A549 (cell line): Measurements from ENCODE around the gene UBE2E1. TPM values are rescaled to one million over a fixed set of nuclear protein-coding genes. Genes with fewer than 3 reads are reported as not detected.

Experiments used
- ATAC-seq, 2 experiments: fragments of 200-7000 bp in 1 of 2; fragments of >200 bp in 1 of 2; cut with Nextera tagmentation in 1 of 2; cut with Tn5 transposase in 1 of 2; 3 replicates each; pipeline versions ENCODE4 v1.8.0 to v1.9.1; 2018 to 2020; ENCODE audit warnings: mild to moderate bottlenecking in 1 of 2, moderate library complexity in 1 of 2
- CTCF ChIA-PET: fragments of 300-600 bp; sonication (Branson Sonifier 250); formaldehyde crosslinking; extraction: SDS; loops from one replicate; lab custom pipeline; 2021; ENCODE audit warnings: antibody characterized with exemption, inconsistent platforms; lab: Yijun Ruan, JAX
- POLR2A ChIA-PET: fragments of 350-600 bp; formaldehyde crosslinking; extraction: SDS; loops from one replicate; lab custom pipeline; 2021; ENCODE audit warnings: antibody characterized with exemption, inconsistent platforms; lab: Yijun Ruan, JAX
- DNase-seq, 2 experiments: peaks; one replicate each; pipeline versions ENCODE4 v3.0.0 to v3.0.0-alpha.2; 2011 to 2016; ENCODE audit warnings: low read depth in 1 of 2, low spot score in 1 of 2
- FAIRE-seq: peaks from 2 replicates; lab custom pipeline; 2011; peaks lifted over from hg19 to GRCh38; lab: Jason Lieb, UNC
- H3K27ac ChIP-seq, 2 experiments: fragments of >200 bp; sonication (Bioruptor Twin); formaldehyde crosslinking; 3 replicates each; pipeline ENCODE4 v1.5.1; 2016 to 2017
- H3K4me1 ChIP-seq: fragments of >200 bp; sonication (Bioruptor Twin); formaldehyde crosslinking; 3 replicates; pipeline ENCODE4 v1.6.1; 2016
- H3K4me2 ChIP-seq: fragments of >200 bp; sonication (Bioruptor Twin); formaldehyde crosslinking; 3 replicates; pipeline ENCODE4 v1.6.1; 2016
- H3K4me3 ChIP-seq: fragments of >200 bp; sonication (Bioruptor Twin); formaldehyde crosslinking; 3 replicates; pipeline ENCODE4 v1.5.1; 2016
- H3K9me3 ChIP-seq: fragments of >200 bp; sonication (Bioruptor Twin); formaldehyde crosslinking; 3 replicates; pipeline ENCODE4 v1.6.1; 2016
- BHLHE40 ChIP-seq: IDR thresholded peaks from 2 replicates; pipeline ENCODE4 v1.6.1; 2012; ENCODE audit warnings: low read depth, low read length, inconsistent platforms
- CHD4 ChIP-seq: fragments of 200-600 bp; sonication (generic); IDR thresholded peaks from 2 replicates; pipeline ENCODE4 v1.6.1; 2016; ENCODE audit warnings: antibody characterized with exemption, mild to moderate bottlenecking, borderline replicate concordance
- E2F6 ChIP-seq: IDR thresholded peaks from 2 replicates; pipeline ENCODE4 v1.6.1; 2012; ENCODE audit warnings: low read depth, borderline replicate concordance
- ELK1 ChIP-seq: fragments of 150-350 bp; IDR thresholded peaks from 2 replicates; pipeline ENCODE4 v1.6.1; 2014; ENCODE audit warnings: low read depth, mild to moderate bottlenecking, low read length
- FOSL2 ChIP-seq, 2 experiments: fragments of 450-650 bp in 1 of 2; fragments of >200 bp in 1 of 2; sonication (Bioruptor Twin) in 1 of 2; formaldehyde crosslinking; IDR thresholded peaks; 2 replicates each; pipeline versions ENCODE4 v1.5.0 to v1.6.1; 2016 to 2020; ENCODE audit warnings: mild to moderate bottlenecking in 1 of 2, moderate library complexity in 1 of 2
- HES2 ChIP-seq: fragments of >200 bp; sonication (Bioruptor Twin); formaldehyde crosslinking; IDR thresholded peaks from 2 replicates; pipeline ENCODE4 v1.6.1; 2016
- HOXB13 ChIP-seq: fragments of 250-450 bp; sonication (Bioruptor Pico); IDR thresholded peaks from 2 replicates; pipeline ENCODE4 v1.5.0; 2020; ENCODE audit warnings: low read depth, mild to moderate bottlenecking, moderate library complexity
- HOXB5 ChIP-seq: fragments of 250-450 bp; sonication (Bioruptor Pico); IDR thresholded peaks from 2 replicates; pipeline ENCODE4 v1.5.0; 2020; ENCODE audit warnings: mild to moderate bottlenecking, moderate library complexity
- JUN ChIP-seq, 2 experiments: fragments of >200 bp; sonication (Bioruptor Twin); formaldehyde crosslinking; IDR thresholded peaks; 2 replicates in 1 of 2; 3 replicates in 1 of 2; pipeline ENCODE4 v1.6.1; 2016 to 2017
- MAFK ChIP-seq: fragments of 450-650 bp; IDR thresholded peaks from 2 replicates; pipeline ENCODE4 v1.6.1; 2014; ENCODE audit not compliant: partially characterized antibody
- MYC ChIP-seq: IDR thresholded peaks from 2 replicates; pipeline ENCODE4 v1.6.1; 2012; ENCODE audit warnings: mild to moderate bottlenecking, inconsistent platforms, low read length, improper control_type of control experiment, borderline replicate concordance
- NFE2L2 ChIP-seq: fragments of 150-350 bp; conservative IDR thresholded peaks from 2 replicates; pipeline ENCODE4 v1.6.1; 2014; ENCODE audit warnings: low read length
- NPAS2 ChIP-seq: fragments of 250-450 bp; sonication (Bioruptor Pico); IDR thresholded peaks from 2 replicates; pipeline ENCODE4 v1.8.0; 2022; ENCODE audit warnings: mild to moderate bottlenecking, moderate library complexity, borderline replicate concordance
- NR3C1 ChIP-seq: fragments of >200 bp; sonication (Bioruptor Twin); formaldehyde crosslinking; IDR thresholded peaks from 3 replicates; pipeline ENCODE4 v1.6.1; 2017
- RARB ChIP-seq: fragments of 250-450 bp; sonication (Bioruptor Pico); IDR thresholded peaks from 2 replicates; pipeline ENCODE4 v1.8.0; 2021; ENCODE audit warnings: mild to moderate bottlenecking, moderate library complexity
- RCOR1 ChIP-seq: fragments of 150-350 bp; IDR thresholded peaks from 2 replicates; pipeline ENCODE4 v1.6.1; 2014; ENCODE audit warnings: antibody characterized with exemption, low read length, low read depth
- SMC3 ChIP-seq: fragments of >200 bp; sonication (Bioruptor Twin); formaldehyde crosslinking; IDR thresholded peaks from 3 replicates; pipeline ENCODE4 v1.6.1; 2018; ENCODE audit warnings: inconsistent platforms
- TFCP2L1 ChIP-seq: fragments of 250-450 bp; sonication (Bioruptor Pico); IDR thresholded peaks from 2 replicates; pipeline ENCODE4 v1.5.0; 2021; ENCODE audit warnings: mild to moderate bottlenecking
- ZSCAN20 ChIP-seq: fragments of 250-450 bp; sonication (Bioruptor Pico); IDR thresholded peaks from 2 replicates; pipeline ENCODE4 v1.8.0; 2022; ENCODE audit warnings: mild to moderate bottlenecking, moderate library complexity
- WGBS: methylation state at CpG from one replicate; pipeline ENCODE4 v1.1.6; 2017; ENCODE audit errors: missing lambda C conversion rate; 5-methylcytosine and 5-hydroxymethylcytosine counted together
- polyA plus RNA-seq, 4 experiments: library from polyadenylated mRNA; depleted of rRNA in 3 of 4; stranded (reverse); fragments of >200 nt; fragmentation: RNase III in 1 of 4; extraction: RNeasy Plus Mini Kit Qiagen cat#74134 plus additional on column Dnase treatment in 1 of 4; gene quantifications; 2 replicates in 3 of 4; 3 replicates in 1 of 4; pipeline ENCODE4 v1.2.3, GENCODE V29; 2011 to 2017
- TF ChIP-seq, protein P1 (sequence below): fragments of >200 bp; sonication (Bioruptor Twin); formaldehyde crosslinking; IDR thresholded peaks from 3 replicates; pipeline ENCODE4 v1.5.1; 2016

UBE2E1 gene
- polyA plus RNA-seq, 2 of the 4 experiments (the other 2 are of a cell fraction), result 151 to 198 TPM

DNA sequence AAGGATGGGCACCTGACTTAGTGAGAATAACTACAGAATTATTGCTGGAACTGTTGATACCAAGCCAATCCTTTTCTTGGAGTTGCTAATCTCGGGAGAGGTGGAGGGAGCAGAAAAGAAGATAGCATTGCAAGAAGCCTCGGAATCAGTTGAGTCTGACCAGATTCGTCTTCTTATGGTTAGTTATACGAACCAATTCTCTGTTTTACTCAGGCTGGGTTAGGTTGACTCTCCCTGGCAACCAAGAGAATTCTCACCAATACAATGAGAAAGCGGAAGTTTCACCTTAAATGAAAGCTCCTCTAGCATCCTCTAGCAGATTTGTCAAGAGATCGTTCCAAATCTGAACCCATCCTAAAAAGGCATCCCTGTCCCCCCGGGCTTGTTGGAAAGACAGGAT lies 43.5 kb upstream of the UBE2E1 start:
- POLR2A ChIA-PET, result no interaction called here
- H3K4me3 ChIP-seq, result no peak overlapping the region
- CTCF ChIA-PET, result interaction anchor here (0.7 to 1.3 kb wide), 4 partner anchors 56 to 557 kb away, joined by 3 to 4 read pairs (median 4); no protein-coding TSS in a partner anchor

GRCh38 chr3:23762759-23763477 lies 42.8 kb upstream of the UBE2E1 start:
- ATAC-seq (no peak), FAIRE-seq (no peak), DNase-seq (no peak)
- Histone ChIP-seq H3K4me2 (no peak overlapping the region), H3K4me1 (no peaks in the 10 kb centered on the region), H3K27ac (no peak overlapping the region; a peak in 1 of 6 replicates), H3K9me3 (no peaks in the 10 kb centered on the region), H3K4me3 (no peak overlapping the region)
- no peak for TF ChIP-seq BHLHE40
- TF ChIP-seq E2F6, result no peak
- TF ChIP-seq JUN (IDR thresholded peaks at IDR 0.05), result no peak
- no peak for TF ChIP-seq RCOR1
- TF ChIP-seq, protein P1, sequence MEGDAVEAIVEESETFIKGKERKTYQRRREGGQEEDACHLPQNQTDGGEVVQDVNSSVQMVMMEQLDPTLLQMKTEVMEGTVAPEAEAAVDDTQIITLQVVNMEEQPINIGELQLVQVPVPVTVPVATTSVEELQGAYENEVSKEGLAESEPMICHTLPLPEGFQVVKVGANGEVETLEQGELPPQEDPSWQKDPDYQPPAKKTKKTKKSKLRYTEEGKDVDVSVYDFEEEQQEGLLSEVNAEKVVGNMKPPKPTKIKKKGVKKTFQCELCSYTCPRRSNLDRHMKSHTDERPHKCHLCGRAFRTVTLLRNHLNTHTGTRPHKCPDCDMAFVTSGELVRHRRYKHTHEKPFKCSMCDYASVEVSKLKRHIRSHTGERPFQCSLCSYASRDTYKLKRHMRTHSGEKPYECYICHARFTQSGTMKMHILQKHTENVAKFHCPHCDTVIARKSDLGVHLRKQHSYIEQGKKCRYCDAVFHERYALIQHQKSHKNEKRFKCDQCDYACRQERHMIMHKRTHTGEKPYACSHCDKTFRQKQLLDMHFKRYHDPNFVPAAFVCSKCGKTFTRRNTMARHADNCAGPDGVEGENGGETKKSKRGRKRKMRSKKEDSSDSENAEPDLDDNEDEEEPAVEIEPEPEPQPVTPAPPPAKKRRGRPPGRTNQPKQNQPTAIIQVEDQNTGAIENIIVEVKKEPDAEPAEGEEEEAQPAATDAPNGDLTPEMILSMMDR, result no peak
- TF ChIP-seq NPAS2 (CRISPR knock-in tag), result no peak
- TF ChIP-seq HOXB5 (CRISPR knock-in tag), result no peak
- no peak for TF ChIP-seq ELK1
- no peak for TF ChIP-seq NR3C1
- ChIA-PET POLR2A (no interaction called here), CTCF (interaction anchor here (0.7 to 1.3 kb wide), 4 partner anchors 57 to 558 kb away, joined by 3 to 4 read pairs (median 4); no protein-coding TSS in a partner anchor)
- WGBS, result 72% methylated on average over 12 of the region's 12 CpGs

More for the DNA sequence above, 43.5 kb upstream of the UBE2E1 start:
- ATAC-seq, result no peak
- no peak for DNase-seq
- TF ChIP-seq NFE2L2 (no peak), ZSCAN20 (CRISPR knock-in tag) (no peak), HOXB13 (CRISPR knock-in tag) (no peak), HES2 (no peak), CHD4 (no peak), FOSL2 (IDR thresholded peaks at IDR 0.05) (no peak), FOSL2 (CRISPR knock-in tag; IDR thresholded peaks at IDR 0.05) (no peak), NR3C1 (no peak)
- TF ChIP-seq, all 56 proteins: peak for 0
- Histone ChIP-seq H3K4me1 (no peaks in the 10 kb centered on the region), H3K27ac (no peak overlapping the region), H3K9me3 (no peaks in the 10 kb centered on the region), H3K4me2 (no peak overlapping the region)
- WGBS, result 89% methylated on average over 7 of the region's 7 CpGs
- no peak for FAIRE-seq

DNA sequence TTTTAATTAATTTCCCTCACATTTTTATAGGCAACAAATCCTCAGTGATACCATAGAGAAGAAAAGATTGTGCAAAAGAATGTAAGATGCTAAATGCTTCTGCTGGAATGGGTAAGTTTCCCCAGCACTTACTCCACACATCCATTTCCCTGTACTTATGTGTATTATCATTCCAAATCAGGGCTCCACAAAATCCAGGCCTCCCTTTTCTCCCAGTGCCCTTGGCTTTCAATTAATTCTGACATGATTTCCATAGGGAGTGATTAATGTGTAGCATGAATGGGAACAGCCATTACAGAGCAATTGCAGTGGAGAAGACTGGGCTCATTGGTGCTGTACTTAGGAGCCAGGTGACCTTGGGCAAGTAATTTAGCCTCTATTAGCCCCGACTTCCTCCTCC lies 41.3 kb upstream of the UBE2E1 start:
- Histone ChIP-seq H3K4me2 (no peak overlapping the region), H3K27ac (no peak overlapping the region), H3K4me1 (no peaks in the 10 kb centered on the region), H3K9me3 (no peaks in the 10 kb centered on the region), H3K4me3 (no peak overlapping the region)
- ChIA-PET CTCF (interaction anchor here (1.2 kb wide), 1 partner anchor 25 kb away, joined by 3 read pairs; no protein-coding TSS in a partner anchor), POLR2A (no interaction called here)
- DNase-seq (no peak), ATAC-seq (no peak), FAIRE-seq (no peak)
- 38% methylated on average over 1 of the region's 1 CpG for WGBS
- TF ChIP-seq MAFK (no peak), SMC3 (no peak), TFCP2L1 (no peak), HES2 (no peak), RARB (CRISPR knock-in tag) (no peak), MYC (no peak)
